ENCODE data around the gene AJM1.

- no peak for TF ChIP-seq CTCF (IDR thresholded peaks at IDR 0.05; ENCODE audit: insufficient read depth, low read length)
- no peak for TF ChIP-seq REST (IDR thresholded peaks at IDR 0.05; ENCODE audit: insufficient replicate concordance, low read depth)
- TF ChIP-seq POLR2AphosphoS5 (IDR thresholded peaks at IDR 0.05; ENCODE audit: low read depth) = no peak
- no peak for TF ChIP-seq SPI1 (IDR thresholded peaks at IDR 0.05; ENCODE audit: borderline replicate concordance, low read depth)
Measured at GRCh38 chr9:136875155-136875554, 32.9 kb downstream of the AJM1 start.
